HG02938 (cell line): ENCODE data around the gene TMEM43.
"Not testable (repeated sequence)": the region's sequence is repeated elsewhere in the genome, so short reads cannot be mapped to it uniquely, and the experiment has no call there.

Experiments used
- ATAC-seq: cut with Tn5 transposase; IDR thresholded peaks from one replicate; pipeline ENCODE4 v1.9.1; 2021; ENCODE audit warnings: mild to moderate bottlenecking, moderate library complexity; ENCODE audit not compliant: unreplicated experiment

Gene TMEM43

GRCh38 chr3:14124615-14125192 is at the start of gene TMEM43, which contains the start of gene CHCHD4:
TSS of gene TMEM43 (plus strand) at chr3:14125052. CDS start at chr3:14125194, 142 bp downstream.
TSS of gene CHCHD4 (minus strand) at chr3:14124870. CDS start at chr3:14124676, 194 bp downstream.
- ATAC-seq: peak; percentile 86

DNA sequence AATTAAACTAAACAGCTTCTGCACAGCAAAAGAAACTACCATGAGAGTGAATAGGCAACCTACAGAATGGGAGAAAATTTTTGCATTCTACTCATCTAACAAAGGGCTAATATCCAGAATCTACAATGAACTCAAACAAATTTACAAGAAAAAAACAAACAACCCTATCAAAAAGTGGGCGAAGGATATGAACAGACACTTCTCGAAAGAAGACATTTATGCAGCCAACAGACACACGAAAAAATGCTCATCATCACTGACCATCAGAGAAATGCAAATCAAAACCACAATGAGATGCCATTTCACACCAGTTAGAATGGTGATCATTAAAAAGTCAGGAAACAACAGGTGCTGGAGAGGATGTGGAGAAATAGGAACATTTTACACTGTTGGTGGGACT is 49.6 kb upstream of the TMEM43 start:
- not testable (repeated sequence) for ATAC-seq

DNA sequence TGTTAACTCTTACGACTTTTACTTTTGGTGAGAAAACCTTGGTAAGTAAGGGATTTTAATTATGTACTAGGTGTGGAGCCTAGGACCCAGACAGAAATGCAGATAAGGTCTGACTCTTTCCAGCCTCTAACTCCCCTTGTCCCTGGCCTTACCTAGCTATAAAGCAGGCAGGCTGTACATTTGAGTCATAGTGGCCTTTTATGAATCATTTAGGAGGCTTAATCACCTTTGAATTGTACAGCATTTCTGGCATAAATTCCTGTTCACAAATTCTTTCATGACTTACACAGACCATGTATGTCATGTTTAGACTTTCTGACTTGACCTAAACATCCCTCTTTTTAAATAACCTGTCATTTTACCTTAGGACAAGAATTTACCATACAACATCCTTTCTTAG is 47.5 kb upstream of the TMEM43 start:
- ATAC-seq: no peak

GRCh38 chr3:14082108-14082657 is 42.7 kb upstream of the TMEM43 start:
- no peak for ATAC-seq

DNA sequence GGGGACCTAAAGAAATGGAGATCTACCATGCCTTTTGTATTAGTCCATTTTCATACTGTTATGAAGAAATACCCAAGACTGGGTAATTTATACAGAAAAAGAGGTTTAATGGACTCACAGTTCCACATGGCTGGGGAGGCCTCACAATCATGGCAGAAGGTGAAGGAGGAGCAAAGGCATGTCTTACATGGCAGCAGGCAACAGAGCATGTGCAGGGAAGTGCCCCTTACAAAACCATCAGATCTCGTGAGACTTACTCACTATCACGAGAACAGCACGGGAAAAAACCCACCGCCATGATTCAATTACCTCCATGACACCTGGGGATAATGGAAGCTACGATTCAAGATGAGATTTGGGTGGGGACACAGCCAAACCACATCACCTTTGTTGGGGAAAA is 37.4 kb upstream of the TMEM43 start:
- not testable (repeated sequence) for ATAC-seq

- ATAC-seq: not testable (repeated sequence)
Observed at GRCh38 chr3:14091959-14092358, 32.9 kb upstream of the TMEM43 start.

DNA sequence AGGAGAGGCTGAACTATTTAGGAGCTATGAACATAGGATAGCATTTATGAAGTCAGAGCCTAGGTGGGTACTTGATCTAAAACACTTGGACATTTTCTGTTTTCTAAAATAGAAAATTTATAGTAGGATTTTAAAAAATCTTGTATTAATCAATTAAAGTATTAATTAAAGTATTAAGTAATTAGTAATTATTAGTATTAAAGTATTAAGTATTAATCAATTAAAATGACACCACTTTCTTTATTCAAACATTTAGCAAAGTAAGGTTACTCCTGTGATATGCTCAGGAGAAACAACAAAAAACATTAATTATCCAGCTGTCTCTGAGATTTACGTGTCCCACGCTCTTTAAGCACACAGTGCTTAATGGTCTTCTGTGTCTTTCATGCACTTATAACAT is 32.4 kb upstream of the TMEM43 start:
- no peak for ATAC-seq

GRCh38 chr3:14093831-14094230 is 31.0 kb upstream of the TMEM43 start:
- no peak for ATAC-seq

DNA sequence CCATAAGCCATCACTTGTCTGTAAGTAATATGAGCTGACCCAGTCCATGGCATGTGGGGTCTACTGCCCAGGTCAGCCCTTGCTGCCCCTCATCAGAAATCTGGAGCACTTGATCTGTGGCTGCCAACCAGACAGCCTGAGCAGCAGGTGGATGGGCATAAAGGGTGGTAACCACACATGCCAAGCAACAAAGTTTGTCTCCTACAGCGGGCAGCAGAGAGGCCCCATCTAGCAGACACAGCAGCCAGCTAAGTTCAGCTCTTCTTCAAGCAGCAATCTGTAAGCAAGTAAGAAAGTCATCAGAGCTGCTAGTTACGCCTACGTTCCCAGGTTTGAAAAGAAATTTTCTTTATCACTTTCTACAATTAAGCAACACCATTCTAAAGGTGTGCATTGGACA is 28.1 kb upstream of the TMEM43 start:
- no peak for ATAC-seq

DNA sequence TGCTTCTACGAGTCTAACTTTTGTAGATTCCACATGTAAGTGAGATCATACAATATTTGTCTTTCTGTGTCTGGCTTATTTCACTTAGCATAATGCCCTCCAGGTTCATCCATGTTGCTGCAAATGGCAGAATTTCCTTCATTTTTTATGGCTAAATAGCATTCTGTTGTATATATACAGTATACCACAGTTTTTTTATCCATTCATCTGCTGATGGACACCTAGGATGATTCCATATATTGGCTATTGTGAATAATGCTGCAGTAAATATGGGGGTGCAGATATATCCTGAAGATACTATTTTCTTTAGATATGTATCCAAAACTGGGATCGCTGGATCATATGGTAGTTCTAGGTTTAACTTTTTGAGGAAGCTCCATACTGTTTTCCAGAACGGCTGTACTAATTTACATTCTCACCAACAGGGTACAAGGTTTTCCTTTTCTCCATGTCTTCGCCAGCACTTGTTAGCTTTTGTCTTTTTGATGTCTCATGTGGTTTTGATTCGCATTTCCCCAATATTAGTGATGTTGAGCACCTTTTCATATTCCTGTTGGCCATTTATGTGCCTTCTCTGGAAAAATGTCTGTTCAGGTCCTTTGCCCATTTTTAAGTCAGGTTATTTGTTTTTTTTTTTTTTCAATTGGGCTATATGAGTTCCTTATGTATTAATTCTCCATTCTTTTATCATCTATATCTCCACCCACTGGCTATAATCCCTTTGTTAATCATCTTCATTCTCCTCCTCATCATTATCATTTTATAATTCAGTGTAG is 27.0 kb upstream of the TMEM43 start:
- ATAC-seq: no peak

DNA sequence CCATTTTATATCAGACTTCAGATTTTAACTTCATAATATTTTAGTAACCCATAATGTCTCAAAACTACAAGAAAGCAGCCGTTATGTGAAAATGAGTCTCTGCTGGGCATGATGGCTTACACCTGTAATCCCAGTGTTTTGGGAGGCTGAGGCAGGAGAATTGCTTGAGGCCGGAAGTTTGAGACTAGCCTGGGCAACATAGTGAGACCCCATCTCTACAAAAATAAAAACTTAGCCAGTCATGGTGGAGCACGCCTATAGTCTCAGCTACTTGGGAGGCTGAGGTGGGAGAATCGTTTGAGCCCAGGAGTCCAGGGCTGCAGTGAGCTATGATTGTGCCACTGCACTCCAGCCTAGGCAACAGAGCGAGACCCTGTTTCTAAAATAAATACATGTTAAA is 15.0 kb upstream of the TMEM43 start:
- not testable (repeated sequence) for ATAC-seq

GRCh38 chr3:14110699-14111098 is 14.2 kb upstream of the TMEM43 start:
- no peak for ATAC-seq

- ATAC-seq: no peak
Observed at GRCh38 chr3:14113965-14114635, 10.8 kb upstream of the TMEM43 start.

- ATAC-seq: no peak
Observed at GRCh38 chr3:14117468-14118399, 7.1 kb upstream of the TMEM43 start.

- ATAC-seq: no peak
Observed at GRCh38 chr3:14118400-14119381, 6.2 kb upstream of the TMEM43 start.

DNA sequence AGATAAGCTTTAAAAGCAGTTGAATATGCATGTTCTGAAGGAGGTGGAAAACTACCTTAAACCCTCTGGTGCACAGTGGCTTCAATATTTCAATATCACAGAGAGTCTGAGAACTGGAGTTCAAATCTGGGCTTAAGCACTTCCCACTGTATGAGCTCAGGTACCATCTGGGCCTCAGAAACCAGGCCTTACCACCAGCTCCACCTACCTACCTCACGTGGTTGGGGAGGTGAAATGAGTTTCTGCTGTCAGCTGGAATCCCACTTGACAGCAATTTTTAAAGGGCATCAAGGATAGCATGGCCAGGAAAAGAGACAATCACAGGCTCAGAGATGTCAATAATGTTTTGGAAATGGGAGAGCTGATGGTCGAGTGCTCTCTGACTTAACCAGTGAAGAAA is 5.2 kb upstream of the TMEM43 start:
- no peak for ATAC-seq

DNA sequence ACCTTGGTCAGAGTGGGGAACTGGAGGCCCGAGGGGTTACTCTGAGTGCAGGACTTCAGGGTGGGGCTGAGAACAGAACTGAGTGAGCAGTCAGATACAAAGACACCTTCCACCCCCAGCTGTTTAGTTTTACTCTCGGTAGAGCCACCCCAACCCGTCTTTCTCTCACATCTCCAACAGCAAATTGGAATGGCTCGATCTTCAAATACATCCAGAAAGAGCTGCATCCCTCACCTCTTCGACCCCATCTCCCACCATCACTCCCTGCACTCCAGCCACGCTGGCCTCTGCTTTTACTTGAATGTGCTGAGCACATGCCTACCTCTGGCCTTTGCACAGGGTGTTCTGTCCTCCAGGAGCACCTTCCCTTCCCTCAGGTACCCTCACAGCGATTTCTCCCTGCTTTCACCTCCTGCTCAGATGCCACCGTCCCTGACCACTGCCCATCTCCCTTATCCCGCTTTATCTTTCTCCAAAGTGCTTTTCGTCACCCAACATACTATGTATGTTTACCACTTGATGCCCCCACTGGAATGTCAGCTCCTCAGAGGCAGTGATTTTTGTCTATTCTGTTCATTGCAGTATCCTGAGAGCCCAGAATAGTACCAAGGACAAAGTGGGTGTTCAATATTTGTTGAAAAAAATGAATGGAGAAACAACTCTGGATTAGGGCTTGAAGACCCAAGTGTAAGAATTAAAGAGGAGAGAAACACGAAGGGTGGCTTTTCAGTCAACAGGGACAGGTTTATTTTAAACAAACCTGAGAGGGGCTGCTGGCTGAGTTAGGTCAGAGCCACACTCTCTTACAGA is 4.5 kb upstream of the TMEM43 start:
- ATAC-seq: no peak

- not testable (repeated sequence) for ATAC-seq
Observed at GRCh38 chr3:14120921-14121448, 3.9 kb upstream of the TMEM43 start.
